MM.1S (cell line): Measurements from ENCODE around the gene JAKMIP3.

Experiments used
- DNase-seq: peaks from one replicate; pipeline ENCODE4 v3.0.0-alpha.2; 2015
- H2AFZ ChIP-seq: fragments of 300-600 bp; sonication (generic); 2 replicates; pipeline ENCODE4 v1.6.0; 2016; ENCODE audit warnings: antibody characterized with exemption, low read length
- H3F3A ChIP-seq: fragments of 300-600 bp; sonication (generic); 2 replicates; pipeline ENCODE4 v1.6.1; 2016; ENCODE audit warnings: mild to moderate bottlenecking, antibody characterized with exemption, low read length, moderate library complexity, mixed read lengths; ENCODE audit not compliant: insufficient read depth
- H3K27ac ChIP-seq: fragments of 300-600 bp; sonication (generic); 2 replicates; pipeline ENCODE4 v1.5.1; 2016; ENCODE audit warnings: mild to moderate bottlenecking, low read length
- H3K27me3 ChIP-seq: fragments of 300-600 bp; sonication (generic); replicated peaks from 2 replicates; pipeline ENCODE4 v1.6.0; 2016; ENCODE audit warnings: low read length; ENCODE audit not compliant: insufficient read depth
- H3K36me3 ChIP-seq: fragments of 300-600 bp; sonication (generic); replicated peaks from 2 replicates; pipeline ENCODE4 v1.6.1; 2016; ENCODE audit warnings: mild to moderate bottlenecking, low read length, mixed read lengths; ENCODE audit not compliant: insufficient read depth
- H3K4me1 ChIP-seq: fragments of 300-600 bp; sonication (generic); 2 replicates; pipeline ENCODE4 v1.6.1; 2016; ENCODE audit warnings: low read length, mixed read lengths
- H3K4me2 ChIP-seq: fragments of 300-600 bp; sonication (generic); 2 replicates; pipeline ENCODE4 v1.6.0; 2016; ENCODE audit warnings: low read depth, low read length
- H3K4me3 ChIP-seq: fragments of 300-600 bp; sonication (generic); 2 replicates; pipeline ENCODE4 v1.5.1; 2016; ENCODE audit warnings: low read length, mixed read lengths
- H3K79me2 ChIP-seq: fragments of 300-600 bp; sonication (generic); 2 replicates; pipeline ENCODE4 v1.6.1; 2016; ENCODE audit warnings: mixed run types, low read length, mixed read lengths
- H3K9ac ChIP-seq: fragments of 300-600 bp; sonication (generic); 2 replicates; pipeline ENCODE4 v1.6.1; 2016; ENCODE audit warnings: low read length, mixed read lengths
- H3K9me2 ChIP-seq: fragments of 300-600 bp; sonication (generic); replicated peaks from 2 replicates; pipeline ENCODE4 v1.6.1; 2016; ENCODE audit warnings: mild to moderate bottlenecking, low read length, mixed read lengths; ENCODE audit not compliant: insufficient read depth
- H3K9me3 ChIP-seq: fragments of 300-600 bp; sonication (generic); replicated peaks from 2 replicates; pipeline ENCODE4 v1.6.1; 2016; ENCODE audit warnings: mild to moderate bottlenecking, low read length, mixed read lengths; ENCODE audit not compliant: insufficient read depth
- H4K20me1 ChIP-seq: fragments of 300-600 bp; sonication (generic); 2 replicates; pipeline ENCODE4 v1.6.1; 2016; ENCODE audit warnings: mild to moderate bottlenecking, low read length, moderate library complexity, mixed read lengths; ENCODE audit not compliant: insufficient read depth
- CTCF ChIP-seq: fragments of 300-600 bp; sonication (generic); IDR thresholded peaks from 2 replicates; pipeline ENCODE4 v1.5.1; 2016; ENCODE audit warnings: antibody characterized with exemption, low read length, mixed read lengths
- EZH2 ChIP-seq: fragments of 300-600 bp; sonication (generic); optimal IDR thresholded peaks from 2 replicates; pipeline ENCODE3; 2017; ENCODE audit warnings: low read depth, mild to moderate bottlenecking, antibody characterized with exemption, low read length, mixed read lengths
- EZH2phosphoT487 ChIP-seq: fragments of 300-600 bp; sonication (generic); IDR thresholded peaks from 2 replicates; pipeline ENCODE4 v1.6.1; 2018; ENCODE audit warnings: antibody characterized with exemption, low read length

Gene JAKMIP3

DNA sequence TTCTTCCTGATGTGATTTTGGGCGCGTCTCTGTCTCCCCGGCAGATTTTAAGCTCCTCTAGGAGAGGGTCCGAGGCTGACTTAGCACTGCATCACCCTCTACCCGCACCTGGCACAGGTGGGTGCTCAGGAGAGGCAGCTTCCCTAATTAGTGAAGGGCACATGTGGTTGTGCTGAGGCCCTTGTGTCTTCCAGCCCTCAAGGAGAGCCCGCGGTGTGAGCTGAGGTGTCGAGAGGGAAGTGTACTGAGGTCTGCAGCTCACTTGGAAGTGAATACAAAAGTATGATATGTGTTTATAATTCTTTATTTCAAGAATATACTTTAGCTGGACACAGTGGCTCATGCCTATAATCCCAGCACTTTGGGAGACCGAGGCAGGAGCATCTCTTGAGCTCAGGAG is 20.4 kb upstream of the JAKMIP3 start:
- no peaks in the 10 kb centered on the region for H4K20me1 ChIP-seq
- no peak overlapping the region for H3K9ac ChIP-seq
- no peaks in the 10 kb centered on the region for H3K9me2 ChIP-seq
- H3K4me1 ChIP-seq, result no peaks in the 10 kb centered on the region
- H2AFZ ChIP-seq, result no peak overlapping the region
- H3K4me3 ChIP-seq, result no peak overlapping the region
- no peak overlapping the region for H3K27ac ChIP-seq
- no peaks in the 10 kb centered on the region for H3K79me2 ChIP-seq
- no peak for TF ChIP-seq EZH2
- TF ChIP-seq EZH2phosphoT487, result no peak
- no peak for TF ChIP-seq CTCF
- H3K4me2 ChIP-seq, result no peak overlapping the region
- H3K9me3 ChIP-seq, result no peaks in the 10 kb centered on the region
- H3K36me3 ChIP-seq, result no peaks in the 10 kb centered on the region
- H3K27me3 ChIP-seq, result peaks cover 21% of the 10 kb centered on the region
- DNase-seq, result no peak
- no peaks in the 10 kb centered on the region for H3F3A ChIP-seq

- H3K79me2 ChIP-seq, result no peaks in the 10 kb centered on the region
- H3K4me2 ChIP-seq, result no peak overlapping the region
- H3K36me3 ChIP-seq, result no peaks in the 10 kb centered on the region
- no peaks in the 10 kb centered on the region for H3K4me1 ChIP-seq
- H4K20me1 ChIP-seq, result no peaks in the 10 kb centered on the region
- H3K4me3 ChIP-seq, result no peak overlapping the region
- no peaks in the 10 kb centered on the region for H3F3A ChIP-seq
- peaks cover 21% of the 10 kb centered on the region for H3K27me3 ChIP-seq
- H3K9ac ChIP-seq, result no peak overlapping the region
- H3K9me3 ChIP-seq, result 0 out of 2 replicates have a peak, but pooled peaks cover 4% of the 10 kb centered on the region
- H3K9me2 ChIP-seq, result no peaks in the 10 kb centered on the region
- TF ChIP-seq EZH2 (no peak), EZH2phosphoT487 (no peak), CTCF (no peak)
- no peak for DNase-seq
- no peak overlapping the region for H2AFZ ChIP-seq
- no peak overlapping the region for H3K27ac ChIP-seq
Observed at GRCh38 chr10:132047575-132048293, 18.0 kb upstream of the JAKMIP3 start.

DNA sequence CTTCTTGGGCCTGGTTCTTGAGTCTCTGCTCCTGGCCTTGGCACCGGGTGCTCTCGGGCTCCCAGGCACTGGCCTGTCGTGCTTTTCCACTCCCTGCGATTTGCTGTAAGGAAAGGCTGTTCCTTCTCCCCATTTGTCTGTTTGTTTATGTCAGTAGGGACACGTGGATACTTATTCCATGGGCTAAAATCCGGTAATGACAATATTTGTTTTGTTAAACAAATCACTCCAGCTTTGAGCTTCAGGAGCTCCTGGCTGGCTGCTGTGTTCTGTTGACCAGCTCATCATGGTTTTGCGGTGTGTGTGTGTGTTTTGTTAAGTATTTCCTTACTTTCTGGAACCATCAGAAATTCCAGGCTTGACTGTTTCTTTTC is 17.5 kb upstream of the JAKMIP3 start:
- no peaks in the 10 kb centered on the region for H3K4me1 ChIP-seq
- H4K20me1 ChIP-seq, result no peaks in the 10 kb centered on the region
- no peak overlapping the region for H3K4me2 ChIP-seq
- 0 out of 2 replicates have a peak, but pooled peaks cover 4% of the 10 kb centered on the region for H3K9me3 ChIP-seq
- TF ChIP-seq EZH2 (no peak), EZH2phosphoT487 (no peak), CTCF (no peak)
- no peak for DNase-seq
- H3K4me3 ChIP-seq, result no peak overlapping the region
- no peak overlapping the region for H3K27ac ChIP-seq
- H3K79me2 ChIP-seq, result no peaks in the 10 kb centered on the region
- H2AFZ ChIP-seq, result no peak overlapping the region
- H3K27me3 ChIP-seq, result peaks cover 21% of the 10 kb centered on the region
- H3F3A ChIP-seq, result no peaks in the 10 kb centered on the region
- H3K9me2 ChIP-seq, result no peaks in the 10 kb centered on the region
- no peak overlapping the region for H3K9ac ChIP-seq
- no peaks in the 10 kb centered on the region for H3K36me3 ChIP-seq
